NCI-H82 treated with DMSO at 0.1 percent for 48 hours (cell line): ENCODE results near the gene GARNL3.

ENCODE experiments used
- DNase-seq: peaks from one replicate; lab custom pipeline; 2025; ENCODE audit not compliant: unreplicated experiment; lab: John Stamatoyannopoulos, UW

Gene GARNL3, protein sequence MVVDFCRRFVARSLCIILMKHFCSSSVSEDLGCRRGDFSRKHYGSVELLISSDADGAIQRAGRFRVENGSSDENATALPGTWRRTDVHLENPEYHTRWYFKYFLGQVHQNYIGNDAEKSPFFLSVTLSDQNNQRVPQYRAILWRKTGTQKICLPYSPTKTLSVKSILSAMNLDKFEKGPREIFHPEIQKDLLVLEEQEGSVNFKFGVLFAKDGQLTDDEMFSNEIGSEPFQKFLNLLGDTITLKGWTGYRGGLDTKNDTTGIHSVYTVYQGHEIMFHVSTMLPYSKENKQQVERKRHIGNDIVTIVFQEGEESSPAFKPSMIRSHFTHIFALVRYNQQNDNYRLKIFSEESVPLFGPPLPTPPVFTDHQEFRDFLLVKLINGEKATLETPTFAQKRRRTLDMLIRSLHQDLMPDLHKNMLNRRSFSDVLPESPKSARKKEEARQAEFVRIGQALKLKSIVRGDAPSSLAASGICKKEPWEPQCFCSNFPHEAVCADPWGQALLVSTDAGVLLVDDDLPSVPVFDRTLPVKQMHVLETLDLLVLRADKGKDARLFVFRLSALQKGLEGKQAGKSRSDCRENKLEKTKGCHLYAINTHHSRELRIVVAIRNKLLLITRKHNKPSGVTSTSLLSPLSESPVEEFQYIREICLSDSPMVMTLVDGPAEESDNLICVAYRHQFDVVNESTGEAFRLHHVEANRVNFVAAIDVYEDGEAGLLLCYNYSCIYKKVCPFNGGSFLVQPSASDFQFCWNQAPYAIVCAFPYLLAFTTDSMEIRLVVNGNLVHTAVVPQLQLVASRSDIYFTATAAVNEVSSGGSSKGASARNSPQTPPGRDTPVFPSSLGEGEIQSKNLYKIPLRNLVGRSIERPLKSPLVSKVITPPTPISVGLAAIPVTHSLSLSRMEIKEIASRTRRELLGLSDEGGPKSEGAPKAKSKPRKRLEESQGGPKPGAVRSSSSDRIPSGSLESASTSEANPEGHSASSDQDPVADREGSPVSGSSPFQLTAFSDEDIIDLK

DNA sequence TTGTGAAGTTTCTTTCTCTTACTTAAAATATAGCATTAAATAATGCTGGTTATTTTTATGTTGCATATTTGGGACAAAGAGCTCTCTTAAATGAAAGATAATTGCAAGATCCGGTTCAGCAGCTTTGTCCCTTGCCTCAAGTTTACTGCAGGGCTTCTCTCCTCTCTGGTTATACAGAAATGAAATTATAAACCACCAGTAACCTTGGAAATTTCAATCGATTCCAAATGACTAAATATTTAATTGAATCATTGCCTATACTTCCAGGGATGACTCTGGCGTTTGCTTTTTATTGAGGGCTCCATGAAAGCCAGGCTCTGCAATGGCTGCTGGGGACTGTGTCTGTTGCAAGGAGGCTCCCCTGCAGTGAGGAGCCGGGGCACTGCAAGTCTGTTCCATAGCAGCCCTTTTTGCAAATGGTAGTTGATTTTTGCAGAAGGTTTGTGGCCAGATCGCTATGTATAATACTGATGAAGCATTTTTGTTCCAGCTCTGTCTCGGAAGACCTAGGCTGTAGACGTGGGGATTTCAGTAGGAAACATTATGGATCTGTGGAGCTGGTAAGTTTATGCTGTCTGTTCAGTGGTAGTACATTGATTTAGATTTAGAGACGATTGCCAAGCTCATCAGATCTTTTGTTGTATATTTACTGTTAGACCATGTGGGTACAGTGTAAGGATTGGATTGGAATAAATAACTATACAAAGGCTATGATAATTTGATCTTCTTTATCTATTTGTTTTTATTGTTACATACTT, at the start of gene GARNL3:
Gene GARNL3 (plus strand): TSS at position 313 of the 758 bp plus-strand sequence. CDS start 104 bp downstream, at position 417.
- no peak for DNase-seq

GRCh38 chr9:127215268-127216209, 49.0 kb upstream of the GARNL3 start:
- no peak for DNase-seq

DNA sequence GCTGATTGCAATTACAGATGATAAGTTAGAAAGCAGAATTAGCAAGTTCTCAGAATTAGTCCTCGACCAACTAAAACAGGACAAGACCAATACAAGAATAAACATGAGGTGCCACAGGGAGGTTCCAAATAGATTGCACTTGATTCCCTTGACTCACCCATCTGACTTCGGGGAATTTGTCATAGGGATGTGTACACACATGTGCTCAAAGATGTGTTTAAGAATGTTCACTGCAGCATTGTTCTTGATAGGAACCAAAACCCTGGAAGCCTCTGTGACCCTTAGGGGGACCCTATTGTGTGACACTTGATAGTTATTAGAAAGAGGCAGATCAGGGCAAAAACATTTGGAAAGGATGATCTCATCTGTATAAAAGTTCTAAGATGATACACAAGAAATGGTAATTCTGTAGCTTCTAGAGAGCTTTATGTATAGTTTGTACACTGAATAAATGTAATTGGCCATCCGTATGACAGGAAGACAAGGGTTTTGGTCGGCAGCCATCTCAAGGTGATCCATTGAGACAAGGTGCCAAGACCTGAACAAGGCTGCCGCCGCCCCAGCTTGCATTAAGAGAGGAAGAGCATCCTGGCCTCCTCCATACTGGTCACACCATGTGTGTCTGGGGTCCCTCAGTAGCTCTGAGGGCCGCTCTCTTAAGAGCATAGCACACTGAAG, 48.2 kb upstream of the GARNL3 start:
- DNase-seq: no peak

DNA sequence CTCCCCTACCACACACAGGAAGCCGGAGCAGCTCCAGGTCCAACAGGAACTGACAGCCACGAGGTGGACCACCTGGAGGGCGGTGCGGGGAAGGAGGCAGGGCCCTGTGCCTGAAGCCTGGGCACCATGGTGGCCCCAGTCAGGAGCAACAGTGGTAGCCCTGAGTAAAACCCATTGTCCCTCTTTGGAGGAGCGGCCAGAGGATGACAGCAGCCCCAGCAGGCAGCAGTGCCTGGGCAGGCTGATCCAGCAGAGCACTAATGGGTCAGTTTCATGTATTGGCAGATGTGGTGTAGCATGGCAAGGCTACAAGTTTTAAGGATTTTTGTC, 47.7 kb upstream of the GARNL3 start:
- DNase-seq: no peak

DNA sequence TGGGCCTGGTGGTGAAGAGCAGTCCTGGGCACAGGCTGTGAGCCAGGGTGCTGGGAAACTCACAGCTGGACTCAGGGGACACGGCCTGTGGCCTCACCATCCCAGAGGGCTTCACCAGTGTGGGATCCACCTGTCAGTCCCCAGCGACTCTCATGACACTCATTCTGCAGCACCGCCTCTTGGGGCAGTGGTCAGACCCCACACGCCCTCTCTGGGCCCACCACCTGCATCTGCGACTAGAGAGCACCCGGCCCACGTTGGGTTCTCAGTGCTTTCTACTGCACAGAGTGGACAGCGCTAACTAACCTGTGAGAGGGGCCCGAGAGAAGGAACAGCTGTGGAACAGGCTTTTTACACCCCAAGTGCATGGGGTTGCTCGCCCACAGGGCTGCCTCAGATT, 45.8 kb upstream of the GARNL3 start:
- DNase-seq: no peak

DNA sequence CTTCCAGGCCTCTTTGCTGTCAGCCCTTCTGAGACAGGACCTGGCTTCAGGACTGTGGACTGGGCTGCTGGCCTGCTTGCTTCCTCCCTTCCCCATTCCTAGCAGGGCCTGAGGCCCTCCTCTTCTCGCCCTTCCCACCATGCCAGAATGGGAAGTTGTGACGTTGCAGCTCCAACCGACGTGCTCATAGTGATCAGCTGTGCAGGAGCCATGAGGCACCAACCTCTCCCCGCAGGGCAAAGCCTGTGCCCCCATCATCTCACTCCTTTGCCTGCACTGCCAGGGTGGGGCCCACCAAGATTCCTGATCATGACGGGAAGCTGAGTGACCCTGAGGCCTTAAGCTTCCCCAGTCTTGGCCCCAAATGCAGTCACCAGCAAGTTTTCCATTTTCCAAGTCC, 45.1 kb upstream of the GARNL3 start:
- no peak for DNase-seq

GRCh38 chr9:127221695-127222094, 42.9 kb upstream of the GARNL3 start:
- DNase-seq: no peak

- peak; percentile 58 for DNase-seq
These were observed 42.0 kb upstream of the GARNL3 start for GRCh38 chr9:127222388-127223095.

DNA sequence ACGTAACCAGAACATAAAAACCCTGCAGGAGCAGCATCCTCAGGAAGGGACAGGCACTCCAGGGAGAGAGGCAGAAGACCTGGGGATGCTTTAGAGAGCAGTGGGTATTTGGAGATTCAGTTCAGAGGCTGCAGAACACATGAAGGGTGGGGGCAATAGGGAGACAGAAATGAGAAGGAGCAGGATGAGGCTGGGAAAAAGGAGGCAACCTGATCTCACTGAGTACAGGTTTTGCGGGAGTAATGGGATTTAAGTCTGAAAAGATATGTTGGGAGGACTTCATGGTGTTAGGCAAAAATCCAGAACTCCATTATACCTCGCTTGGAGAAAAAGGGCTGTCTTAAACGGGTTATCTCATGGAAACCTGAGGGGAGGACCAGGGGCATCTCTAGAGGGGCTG, 41.3 kb upstream of the GARNL3 start:
- DNase-seq: peak; percentile 62

DNA sequence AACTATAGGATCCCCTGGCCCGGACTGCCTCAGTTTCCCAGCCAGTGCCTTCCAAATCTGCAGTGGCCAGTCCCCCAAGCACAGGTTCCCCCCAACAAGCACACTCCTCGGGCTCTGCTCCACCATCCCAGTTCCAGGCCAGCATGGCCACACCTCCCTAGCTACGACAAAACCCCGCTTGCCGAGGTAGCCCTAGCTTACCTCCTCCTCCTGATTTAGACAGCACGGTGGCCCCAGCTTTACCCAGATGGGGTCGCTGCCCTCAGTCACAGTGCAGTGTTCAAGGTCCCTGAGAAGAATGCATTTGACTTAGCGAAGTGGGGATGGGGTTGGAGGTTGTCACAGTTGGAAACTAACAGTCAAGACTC, 40.8 kb upstream of the GARNL3 start:
- DNase-seq: no peak

- DNase-seq: peak; percentile 82
These were observed 40.2 kb upstream of the GARNL3 start for GRCh38 chr9:127224178-127224882.

DNA sequence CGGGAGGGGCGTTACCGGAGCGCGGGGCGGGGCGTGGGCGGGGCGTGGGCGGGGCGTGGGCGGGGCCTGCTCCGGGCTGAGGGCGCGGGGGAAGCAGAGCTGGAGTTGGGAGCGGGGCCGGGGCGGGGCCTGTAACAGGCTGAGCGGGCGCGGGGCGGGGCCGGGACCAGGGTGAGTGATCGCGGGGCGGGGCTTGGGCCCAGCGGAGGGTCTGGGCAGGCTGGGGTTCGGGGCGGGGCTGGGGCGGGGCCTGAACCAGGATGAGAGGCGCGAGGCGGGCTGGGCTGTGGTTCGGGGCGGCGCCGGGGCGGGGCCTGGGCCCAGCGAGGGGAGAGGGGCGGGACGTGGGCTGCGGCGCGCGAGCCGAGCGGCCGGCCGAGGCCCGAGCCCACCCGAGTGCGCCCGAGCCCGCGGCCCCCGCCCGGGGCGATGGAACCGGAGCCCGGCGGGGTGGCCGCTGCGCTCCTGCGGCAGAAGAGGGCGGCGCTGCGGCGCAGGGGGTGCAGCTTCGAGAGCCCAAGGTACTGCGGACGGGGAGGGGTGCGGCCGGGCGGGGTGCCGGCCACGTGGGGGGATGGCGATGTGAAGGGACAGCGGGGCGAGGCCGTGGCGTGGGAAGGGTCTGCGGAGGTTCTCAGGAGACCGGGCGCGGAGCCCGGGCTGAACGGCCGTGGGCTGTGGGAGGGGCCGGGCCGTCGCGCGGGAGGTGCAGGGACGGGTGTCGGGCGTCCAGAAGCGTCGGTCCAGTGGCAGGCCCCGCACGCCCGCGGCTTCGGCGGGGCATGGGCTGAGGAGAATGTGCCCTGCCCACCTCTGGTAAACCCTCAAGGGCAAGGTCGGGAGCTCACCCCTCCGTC, 39.5 kb upstream of the GARNL3 start:
- peak; percentile 86 for DNase-seq

- no peak for DNase-seq
These were observed 38.6 kb upstream of the GARNL3 start for GRCh38 chr9:127225801-127226625.

GRCh38 chr9:127229691-127230417, 34.7 kb upstream of the GARNL3 start:
- no peak for DNase-seq

DNA sequence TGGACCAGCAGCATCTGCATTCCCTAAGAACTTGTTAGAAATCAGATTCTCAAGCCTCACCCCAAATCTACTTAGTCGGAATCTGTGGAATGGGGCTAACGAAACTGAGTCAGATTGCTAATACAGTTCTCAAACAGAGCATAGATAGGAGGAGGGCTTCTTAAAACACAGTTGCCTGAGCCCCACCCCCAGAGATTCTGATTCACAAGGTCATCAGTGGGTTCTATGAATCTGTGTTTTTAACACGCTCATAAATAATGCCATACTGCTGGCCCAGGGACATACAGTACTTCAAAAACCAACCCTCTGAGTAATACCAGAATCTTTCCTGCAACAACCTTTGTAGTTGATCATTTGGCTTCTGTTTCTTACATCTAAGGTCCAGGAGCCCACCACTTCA, 32.9 kb upstream of the GARNL3 start:
- no peak for DNase-seq
